Stomach (tissue), 4 donors: ENCODE data around the gene NRP1.

Experiments
- CTCF ChIP-seq, 7 experiments: fragments of 450-650 bp in 4 of 7; fragments of 200-600 bp in 3 of 7; sonication (generic) in 3 of 7; IDR thresholded peaks; one replicate each; pipeline ENCODE4 v1.5.1; 2016 to 2019; ENCODE audit warnings: antibody characterized with exemption in 7 of 7, control low read depth in 2 of 7, mild to moderate bottlenecking in 1 of 7
- EP300 ChIP-seq: sonication (generic); formaldehyde crosslinking; IDR thresholded peaks from one replicate; pipeline ENCODE4 v1.6.1; 2017; ENCODE audit warnings: antibody characterized with exemption
- POLR2A ChIP-seq, 4 donors: fragments of 450-650 bp; IDR thresholded peaks; one replicate each; pipeline ENCODE4 v1.6.1; 2016; ENCODE audit warnings: antibody characterized with exemption in 4 of 4, control low read depth in 2 of 4, mild to moderate bottlenecking in 1 of 4, moderate library complexity in 1 of 4
- POLR2AphosphoS5 ChIP-seq, 3 donors: sonication (generic); formaldehyde crosslinking; IDR thresholded peaks; one replicate each; pipeline ENCODE4 v1.6.1; 2016; ENCODE audit warnings: antibody characterized with exemption in 3 of 3

DNA sequence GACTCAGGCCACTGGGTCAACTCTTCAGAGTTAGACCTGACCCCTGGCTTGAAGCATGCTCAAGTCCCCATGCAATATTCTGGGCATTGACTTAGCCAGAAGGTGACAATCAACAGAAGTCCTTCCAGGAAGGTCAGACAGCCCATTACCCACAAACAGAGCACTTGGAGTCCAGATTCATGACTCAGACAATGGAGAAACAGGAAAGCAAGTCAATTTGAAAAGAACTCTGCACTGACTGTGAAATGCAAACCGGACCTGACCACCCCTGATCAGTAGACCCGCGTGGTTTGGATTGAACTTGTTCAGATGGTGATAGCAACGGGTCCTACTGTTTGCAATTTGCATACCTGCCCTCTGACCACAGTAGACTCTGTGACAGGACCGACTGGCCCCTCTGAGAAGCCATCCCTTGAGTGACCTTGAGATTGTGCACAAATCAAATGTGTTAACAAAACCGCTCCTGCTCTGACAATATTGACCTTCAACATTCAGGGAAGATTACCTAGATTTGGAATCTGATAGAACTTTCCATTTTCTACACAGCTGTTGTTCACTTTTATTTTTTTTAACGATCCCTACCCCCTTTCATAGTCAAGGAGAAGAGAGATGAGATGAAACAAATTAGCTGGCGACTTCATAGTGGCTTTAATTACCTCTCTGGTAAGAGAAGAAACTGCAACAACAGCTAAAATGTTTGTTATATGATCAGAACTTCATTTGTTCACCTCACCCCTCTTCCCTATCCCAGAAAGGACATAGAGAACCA is 138.7 kb downstream of the NRP1 start:
- TF ChIP-seq CTCF (IDR thresholded peaks at IDR 0.05) (no peak), POLR2A (IDR thresholded peaks at IDR 0.05) (no peak), POLR2AphosphoS5 (IDR thresholded peaks at IDR 0.05) (peak in 1 of 3 donors; percentile 3), EP300 (no peak)
